ENCODE data around the gene H6PD.
"Not testable (repeated sequence)": the region's sequence is repeated elsewhere in the genome, so short reads cannot be mapped to it uniquely, and the experiment has no call there.

The H6PD gene

GRCh38 chr1:9281071-9281827 lies 46.7 kb downstream of the H6PD start:
- no peak for DNase-seq

GRCh38 chr1:9281908-9282695 lies 47.5 kb downstream of the H6PD start:
- no peak for DNase-seq

- no peak for DNase-seq
These were observed 48.1 kb downstream of the H6PD start for GRCh38 chr1:9282696-9282955.

GRCh38 chr1:9284061-9284460 lies 49.5 kb downstream of the H6PD start:
- peak; percentile 18 for DNase-seq

GRCh38 chr1:9286556-9286955 lies 52.0 kb downstream of the H6PD start:
- no peak for DNase-seq

- peak; percentile 86 for DNase-seq
These were observed 54.5 kb downstream of the H6PD start for GRCh38 chr1:9289090-9289534.

GRCh38 chr1:9289711-9290485 lies 55.3 kb downstream of the H6PD start:
- no peak for DNase-seq

GRCh38 chr1:9291914-9292360 lies 57.4 kb downstream of the H6PD start:
- no peak for DNase-seq

- DNase-seq = peak; percentile 54
These were observed 58.0 kb downstream of the H6PD start, which contains the start of gene SPSB1 for GRCh38 chr1:9292361-9293240. Gene SPSB1 (plus strand): TSS chr1:9292894. CDS start chr1:9355892, 62,998 bp downstream.

- no peak for DNase-seq
These were observed 58.6 kb downstream of the H6PD start for GRCh38 chr1:9293241-9293532.

GRCh38 chr1:9293533-9294404 lies 59.2 kb downstream of the H6PD start:
- DNase-seq = peak; percentile 23

- DNase-seq = no peak
These were observed 59.8 kb downstream of the H6PD start for GRCh38 chr1:9294405-9294773.

- no peak for DNase-seq
These were observed 60.5 kb downstream of the H6PD start for GRCh38 chr1:9294910-9295636.

GRCh38 chr1:9295884-9296283 lies 61.3 kb downstream of the H6PD start:
- DNase-seq = no peak

- DNase-seq = no peak
These were observed 62.3 kb downstream of the H6PD start for GRCh38 chr1:9296850-9297249.

- no peak for DNase-seq
These were observed 63.3 kb downstream of the H6PD start for GRCh38 chr1:9297831-9298230.

- DNase-seq = no peak
These were observed 63.7 kb downstream of the H6PD start for GRCh38 chr1:9298282-9298681.

GRCh38 chr1:9299571-9300541 lies 65.3 kb downstream of the H6PD start:
- not testable (repeated sequence) for DNase-seq

- no peak for DNase-seq
These were observed 66.0 kb downstream of the H6PD start for GRCh38 chr1:9300573-9300972.

Measured in activated gamma-delta T cell treated with Interleukin-2 at 50 U/mL for 16 hours (primary cell).